Fibroblast of skin of scalp (primary cell): ENCODE measurements around the gene MFN1. TPM values are rescaled to one million over a fixed set of nuclear protein-coding genes. Genes with fewer than 3 reads are reported as not detected.
"Not testable (repeated sequence)": the region's sequence is repeated elsewhere in the genome, so short reads cannot be mapped to it uniquely, and the experiment has no call there.

Experiments
- DNase-seq: peaks from one replicate; pipeline ENCODE4 v3.0.0-alpha.2; 2013
- polyA plus RNA-seq, 2 experiments: library from polyadenylated mRNA; unstranded; fragments of 120-200 nt; gene quantifications; one replicate each; pipeline ENCODE4 v1.2.1, GENCODE V29; 2013; ENCODE audit not compliant: insufficient read length in 2 of 2

The MFN1 gene
- 36.6 TPM for polyA plus RNA-seq (2013, experiment 1 of 2; ENCODE audit: insufficient read length)
- 41.4 TPM for polyA plus RNA-seq (2013, experiment 2 of 2; ENCODE audit: insufficient read length)

- peak; percentile 97 for DNase-seq
Observed at GRCh38 chr3:179347345-179348194, at the start of gene MFN1. MFN1 (plus strand) TSS chr3:179347709; CDS start chr3:179348852, 1,143 bp downstream.

DNA sequence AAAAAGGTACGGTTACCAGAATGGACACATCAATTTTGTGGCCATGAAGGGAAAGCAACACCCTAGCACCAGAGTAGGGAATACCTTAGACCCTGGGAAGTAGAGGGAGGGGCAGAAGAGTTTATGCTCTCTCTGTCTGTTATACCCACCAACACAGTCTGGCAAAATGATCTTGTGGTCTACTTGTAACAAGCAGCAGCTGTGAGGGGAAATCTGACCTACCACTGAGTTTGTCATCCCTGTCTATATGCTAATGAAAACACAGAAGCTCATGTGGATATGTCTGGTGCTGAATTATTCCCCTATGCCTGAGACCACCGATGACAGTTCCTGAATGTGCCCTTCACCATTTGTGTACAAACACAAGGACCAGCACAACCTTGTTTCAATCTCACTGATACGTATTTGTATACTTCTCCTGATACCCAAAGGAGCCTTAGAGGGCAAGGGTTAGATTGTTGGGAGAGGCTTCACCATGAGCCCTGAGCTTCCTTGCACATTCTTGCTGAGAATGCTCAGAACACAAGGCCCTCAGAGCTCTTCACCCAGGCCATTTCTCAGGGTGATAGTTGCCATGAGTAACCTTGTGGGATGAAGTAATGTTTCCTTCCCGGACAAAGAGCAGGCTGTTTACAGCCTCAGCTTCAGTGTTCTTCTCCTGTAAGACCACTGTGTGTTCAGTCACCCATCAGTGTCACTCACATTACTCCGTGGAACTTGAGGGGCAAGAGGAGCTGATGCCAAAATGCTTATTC lies 49.4 kb upstream of the MFN1 start:
- no peak for DNase-seq

DNA sequence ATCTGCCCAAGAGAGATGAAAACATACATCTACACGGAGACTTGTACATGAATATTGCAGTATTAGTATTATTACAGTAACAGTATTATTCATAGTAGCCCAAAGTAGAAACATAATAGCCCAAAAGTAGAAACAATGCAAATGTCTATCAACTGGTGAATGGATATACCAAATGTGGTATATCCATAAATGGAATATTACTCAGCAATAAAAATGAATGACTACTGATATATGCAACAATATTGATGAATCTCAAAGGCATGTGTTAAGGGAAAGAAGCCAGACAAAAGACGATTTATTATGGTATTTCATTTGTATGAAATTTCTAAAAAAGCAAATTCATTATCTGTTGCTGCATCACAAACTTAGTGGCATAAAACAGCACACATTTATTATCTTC lies 48.2 kb upstream of the MFN1 start:
- no peak for DNase-seq

- no peak for DNase-seq
Observed at GRCh38 chr3:179299999-179300613, 47.4 kb upstream of the MFN1 start.

DNA sequence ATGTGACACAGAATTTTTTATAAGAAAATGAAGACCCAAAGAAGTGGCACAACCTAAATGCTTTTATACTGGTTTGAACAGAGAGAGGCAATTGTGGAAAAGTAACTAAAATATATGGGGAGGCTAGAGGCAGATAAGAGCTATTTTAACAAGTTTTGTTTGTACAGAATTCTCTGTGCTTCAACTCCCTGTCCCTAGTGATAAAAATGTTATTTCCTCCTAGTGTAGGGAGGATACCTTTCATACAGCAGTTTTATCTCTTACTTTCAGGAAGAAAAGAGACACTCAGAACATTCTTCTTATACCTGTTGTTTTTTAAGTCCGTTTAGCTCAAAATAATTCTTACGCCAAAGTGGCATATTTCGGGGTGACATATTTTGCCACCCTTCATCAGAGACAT lies 45.9 kb upstream of the MFN1 start:
- no peak for DNase-seq

- no peak for DNase-seq
Observed at GRCh38 chr3:179302111-179302510, 45.4 kb upstream of the MFN1 start.

GRCh38 chr3:179304605-179305004 lies 42.9 kb upstream of the MFN1 start:
- DNase-seq = no peak

- DNase-seq = not testable (repeated sequence)
Observed at GRCh38 chr3:179307362-179307761, 40.1 kb upstream of the MFN1 start.

DNA sequence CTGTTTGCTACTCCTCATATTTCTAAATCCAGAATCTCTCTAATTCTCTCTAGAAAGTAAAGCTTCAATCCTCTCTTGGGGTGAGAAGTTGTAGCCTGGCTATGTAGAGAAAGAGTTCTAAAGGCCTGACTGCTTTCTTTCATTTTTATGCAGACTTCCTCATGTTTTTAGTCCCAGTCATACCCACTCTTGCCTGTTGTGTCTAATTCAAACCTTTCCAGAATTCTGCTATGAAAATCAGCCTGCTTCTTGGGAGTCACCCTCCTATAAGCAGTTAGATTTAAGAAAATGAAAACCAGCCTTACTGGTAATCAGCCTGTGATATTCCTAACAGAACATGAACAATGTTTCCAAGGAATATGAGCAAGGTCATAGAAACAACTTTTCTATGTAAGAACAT lies 39.5 kb upstream of the MFN1 start:
- DNase-seq = no peak

DNA sequence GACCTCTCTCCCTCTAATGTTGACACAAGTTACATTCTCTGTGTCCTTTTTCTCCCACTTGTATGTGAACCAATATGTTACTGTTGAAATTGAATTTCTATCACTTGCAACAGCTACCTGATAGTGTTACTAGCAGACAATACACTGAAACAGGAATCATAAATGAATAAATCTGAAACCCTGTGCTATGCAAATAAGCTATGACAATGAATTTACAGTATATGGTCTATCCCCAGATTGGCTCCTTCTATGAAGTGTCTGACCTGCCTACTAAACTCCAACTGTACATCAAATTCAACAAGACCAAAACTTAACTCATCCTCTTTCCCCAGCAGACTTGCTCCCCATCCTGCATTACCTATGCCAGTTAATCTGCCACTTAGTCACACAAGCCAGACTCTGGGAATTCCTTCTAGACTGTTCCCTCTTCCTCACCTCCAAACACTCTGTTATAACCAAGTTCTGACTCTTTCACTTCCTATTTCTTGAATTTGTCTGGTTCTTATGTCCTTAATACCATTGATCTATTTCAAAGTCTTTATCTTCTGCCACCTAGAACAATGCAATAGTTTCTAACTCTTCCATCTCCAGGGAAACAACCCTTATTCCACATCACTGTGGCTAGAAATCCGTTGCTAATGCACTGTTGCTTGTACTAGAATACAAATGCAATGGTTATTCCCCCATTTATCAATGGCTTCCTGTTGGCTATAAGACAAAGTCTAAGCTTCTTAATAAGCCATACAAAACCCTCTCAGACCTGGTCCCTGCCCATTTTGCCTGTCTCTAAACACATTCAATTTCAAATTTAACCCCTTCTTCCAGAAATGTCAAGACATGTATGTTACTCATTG lies 38.1 kb upstream of the MFN1 start:
- no peak for DNase-seq

- DNase-seq = no peak
Observed at GRCh38 chr3:179318876-179319275, 28.6 kb upstream of the MFN1 start.

DNA sequence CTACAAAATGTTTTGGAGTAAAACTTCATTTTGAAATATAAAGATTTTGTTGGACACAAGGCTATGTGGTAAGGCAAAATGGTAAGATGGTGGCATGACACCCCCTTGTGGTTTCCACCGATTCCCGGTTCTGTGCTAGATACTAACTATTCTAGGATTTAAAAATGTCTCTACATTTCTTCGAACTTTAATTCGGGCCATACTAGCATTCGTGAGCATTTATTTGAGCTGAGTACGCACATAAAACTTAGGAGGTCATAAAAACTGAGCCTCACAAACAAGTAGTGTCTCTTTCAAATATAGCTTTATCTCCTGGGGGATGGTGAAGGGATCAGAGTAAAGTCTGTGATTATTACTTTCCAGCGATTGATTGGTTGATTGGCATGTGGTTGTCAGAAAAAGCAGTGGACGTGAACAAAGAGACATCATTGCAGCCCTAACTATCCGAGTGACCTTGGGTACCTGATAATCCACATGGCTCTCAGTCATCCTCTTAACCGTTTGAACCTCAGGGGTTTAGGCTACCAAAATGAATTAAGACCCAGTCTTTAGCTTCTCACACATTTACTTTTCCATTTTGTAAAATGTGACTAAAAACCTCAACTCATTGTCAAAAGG lies 25.7 kb upstream of the MFN1 start:
- peak; percentile 52 for DNase-seq

- DNase-seq = peak; percentile 91
Observed at GRCh38 chr3:179322286-179323196, 25.0 kb upstream of the MFN1 start, which contains the start of gene ZNF639. ZNF639 (plus strand) TSS chr3:179323031; CDS start chr3:179328294, 5,263 bp downstream.

DNA sequence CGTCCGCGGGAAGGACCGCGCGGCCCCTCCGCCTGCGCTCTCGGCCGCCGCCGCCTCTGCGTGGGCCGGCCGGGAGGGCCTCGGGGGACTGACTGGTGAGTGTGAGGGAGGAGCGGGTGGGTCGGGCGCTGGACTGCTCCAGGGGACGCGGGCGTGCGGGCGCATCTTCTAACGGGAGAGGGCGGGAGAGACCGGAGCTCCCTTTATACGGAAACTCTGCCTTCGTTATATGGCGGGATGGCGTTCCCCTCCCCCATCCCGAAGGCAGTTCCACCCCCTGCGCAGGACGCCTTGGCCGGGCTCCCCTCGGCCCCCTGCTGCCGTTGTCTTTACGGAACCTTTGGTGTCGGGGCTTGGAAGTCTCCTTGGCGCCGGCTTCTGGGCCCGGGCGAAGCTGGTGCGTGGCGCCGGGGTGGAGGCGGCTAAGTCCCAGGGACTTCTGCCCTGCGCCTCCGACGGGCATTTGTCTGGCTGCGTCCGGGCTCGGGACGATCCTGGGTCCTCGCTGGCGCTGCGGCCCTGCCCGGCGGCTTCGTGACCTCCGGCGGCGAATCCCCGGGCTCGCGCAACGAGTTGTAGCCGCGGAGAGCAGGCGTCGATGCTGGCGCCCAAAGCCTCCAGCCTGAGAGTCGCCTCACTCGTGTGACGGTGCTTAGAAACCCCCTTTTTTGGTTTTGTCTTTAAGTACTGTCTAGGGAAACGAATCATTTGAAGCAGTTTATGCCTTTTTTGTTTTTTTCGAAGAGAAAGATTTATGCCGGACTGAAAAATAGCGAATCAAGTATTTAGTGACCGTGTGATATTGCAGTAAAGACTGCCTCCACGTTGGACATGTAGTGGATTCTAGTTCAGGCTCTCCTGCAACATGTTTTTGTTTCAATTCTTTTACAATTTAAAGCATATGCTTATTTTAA lies 24.1 kb upstream of the MFN1 start:
- DNase-seq = peak; percentile 80

- peak; percentile 14 for DNase-seq
Observed at GRCh38 chr3:179324270-179324754, 23.2 kb upstream of the MFN1 start.

DNA sequence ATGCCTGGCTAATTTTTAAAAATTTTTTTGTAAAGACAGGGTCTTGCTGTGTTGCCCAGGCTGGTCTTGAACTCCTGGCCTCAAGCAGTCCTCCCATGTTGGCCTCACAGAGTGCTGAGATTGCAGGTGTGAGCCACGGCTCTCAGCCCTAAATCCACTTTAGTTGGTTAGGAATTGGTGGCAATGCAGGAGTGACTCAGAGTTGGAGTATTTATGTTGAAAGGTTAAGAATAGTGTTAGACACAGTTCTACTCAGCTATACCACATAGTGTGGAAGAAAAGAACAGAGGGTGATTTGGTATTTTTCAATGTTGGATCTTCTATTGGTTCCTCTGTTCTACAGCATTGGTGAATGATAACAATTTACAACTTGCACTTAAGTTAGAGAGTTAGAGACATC lies 17.1 kb upstream of the MFN1 start:
- no peak for DNase-seq

DNA sequence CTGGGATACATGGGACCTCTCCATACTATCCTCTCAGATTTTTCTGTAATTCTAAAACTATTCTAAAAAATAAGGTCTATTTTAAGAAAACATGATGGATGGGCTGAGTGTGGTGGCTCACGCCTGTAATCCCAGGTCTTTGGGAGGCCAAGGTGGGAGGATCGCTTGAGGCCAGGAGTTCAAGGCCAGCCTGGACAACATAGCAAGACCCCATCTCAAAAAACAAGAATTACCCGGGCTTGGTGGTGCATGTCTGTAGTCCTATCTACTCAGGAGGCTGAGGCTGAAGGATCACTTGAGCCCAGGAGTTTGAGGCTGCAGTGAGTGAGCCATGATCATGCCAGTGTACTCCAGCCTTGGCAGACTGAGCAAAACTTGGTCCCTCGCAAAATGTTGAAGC lies 15.3 kb upstream of the MFN1 start:
- DNase-seq = no peak

DNA sequence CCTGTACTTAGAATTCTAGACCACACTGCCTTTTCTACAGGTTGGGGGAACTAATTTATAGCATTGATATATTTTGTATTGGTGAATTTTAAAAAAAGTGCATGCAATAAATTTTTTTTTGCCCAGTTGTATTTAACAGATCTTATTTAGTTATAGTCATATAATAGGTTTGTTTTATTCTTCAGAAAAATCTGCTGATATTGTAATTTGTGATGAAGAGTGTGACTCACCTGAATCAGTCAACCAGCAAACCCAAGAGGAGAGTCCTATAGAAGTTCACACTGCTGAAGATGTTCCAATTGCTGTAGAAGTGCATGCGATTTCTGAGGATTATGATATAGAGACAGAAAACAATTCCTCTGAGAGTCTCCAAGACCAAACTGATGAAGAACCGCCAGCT lies 14.4 kb upstream of the MFN1 start:
- no peak for DNase-seq

GRCh38 chr3:179336345-179336929 lies 11.1 kb upstream of the MFN1 start:
- DNase-seq = no peak
